ENCODE data around the gene SETD2. TPM values are rescaled to one million over a fixed set of nuclear protein-coding genes. Genes with fewer than 3 reads are reported as not detected.

Gene SETD2, protein sequence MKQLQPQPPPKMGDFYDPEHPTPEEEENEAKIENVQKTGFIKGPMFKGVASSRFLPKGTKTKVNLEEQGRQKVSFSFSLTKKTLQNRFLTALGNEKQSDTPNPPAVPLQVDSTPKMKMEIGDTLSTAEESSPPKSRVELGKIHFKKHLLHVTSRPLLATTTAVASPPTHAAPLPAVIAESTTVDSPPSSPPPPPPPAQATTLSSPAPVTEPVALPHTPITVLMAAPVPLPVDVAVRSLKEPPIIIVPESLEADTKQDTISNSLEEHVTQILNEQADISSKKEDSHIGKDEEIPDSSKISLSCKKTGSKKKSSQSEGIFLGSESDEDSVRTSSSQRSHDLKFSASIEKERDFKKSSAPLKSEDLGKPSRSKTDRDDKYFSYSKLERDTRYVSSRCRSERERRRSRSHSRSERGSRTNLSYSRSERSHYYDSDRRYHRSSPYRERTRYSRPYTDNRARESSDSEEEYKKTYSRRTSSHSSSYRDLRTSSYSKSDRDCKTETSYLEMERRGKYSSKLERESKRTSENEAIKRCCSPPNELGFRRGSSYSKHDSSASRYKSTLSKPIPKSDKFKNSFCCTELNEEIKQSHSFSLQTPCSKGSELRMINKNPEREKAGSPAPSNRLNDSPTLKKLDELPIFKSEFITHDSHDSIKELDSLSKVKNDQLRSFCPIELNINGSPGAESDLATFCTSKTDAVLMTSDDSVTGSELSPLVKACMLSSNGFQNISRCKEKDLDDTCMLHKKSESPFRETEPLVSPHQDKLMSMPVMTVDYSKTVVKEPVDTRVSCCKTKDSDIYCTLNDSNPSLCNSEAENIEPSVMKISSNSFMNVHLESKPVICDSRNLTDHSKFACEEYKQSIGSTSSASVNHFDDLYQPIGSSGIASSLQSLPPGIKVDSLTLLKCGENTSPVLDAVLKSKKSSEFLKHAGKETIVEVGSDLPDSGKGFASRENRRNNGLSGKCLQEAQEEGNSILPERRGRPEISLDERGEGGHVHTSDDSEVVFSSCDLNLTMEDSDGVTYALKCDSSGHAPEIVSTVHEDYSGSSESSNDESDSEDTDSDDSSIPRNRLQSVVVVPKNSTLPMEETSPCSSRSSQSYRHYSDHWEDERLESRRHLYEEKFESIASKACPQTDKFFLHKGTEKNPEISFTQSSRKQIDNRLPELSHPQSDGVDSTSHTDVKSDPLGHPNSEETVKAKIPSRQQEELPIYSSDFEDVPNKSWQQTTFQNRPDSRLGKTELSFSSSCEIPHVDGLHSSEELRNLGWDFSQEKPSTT (N-terminal part only)
- total RNA-seq (2022; extraction: Qiagen RNA extraction; ENCODE audit: low read depth) = 17.9 to 25.3 TPM (median 18.9 TPM) in 5 replicates

DNA sequence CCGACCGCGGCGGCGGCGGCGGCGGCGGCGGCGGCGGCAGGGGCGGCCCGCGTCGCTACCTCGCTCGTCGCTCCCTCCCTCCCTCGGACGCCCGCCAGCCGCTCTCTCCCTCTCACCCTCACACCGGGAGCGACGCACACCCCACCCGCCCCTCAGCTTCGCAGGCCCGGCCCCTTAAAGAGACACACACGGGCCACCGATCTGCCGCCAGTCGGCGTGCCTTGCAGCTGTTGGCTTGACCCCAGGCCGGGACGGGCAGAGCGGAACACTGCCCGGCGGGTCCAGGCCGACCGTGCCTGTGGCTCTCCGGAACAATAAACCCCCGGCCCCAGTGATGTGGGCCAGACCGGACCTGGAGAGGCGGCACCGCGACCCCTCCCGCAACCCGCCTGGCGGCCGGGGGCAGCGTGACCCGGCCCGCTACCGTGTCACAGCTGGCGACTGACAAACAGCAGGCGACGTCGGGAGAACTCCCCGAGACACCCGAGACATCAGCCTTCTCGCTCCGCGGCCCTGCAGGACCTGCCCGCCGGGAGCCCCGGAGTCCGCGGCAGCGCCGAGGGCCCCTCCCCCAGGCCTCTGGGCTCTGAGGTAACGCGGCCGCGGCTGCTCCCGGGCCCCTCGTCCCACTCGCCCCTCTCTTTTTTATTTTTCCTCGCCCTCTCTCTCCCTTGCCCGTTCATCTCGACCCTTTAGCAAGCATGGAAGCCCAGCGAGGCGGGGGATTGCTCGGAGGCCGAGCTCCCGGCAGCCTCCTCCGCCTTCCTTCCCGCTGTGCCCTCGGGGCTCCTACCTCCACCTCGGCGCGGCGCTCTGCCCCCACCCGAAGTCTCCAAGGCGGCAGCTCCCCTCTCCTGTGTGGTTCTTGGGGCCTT lies at the start of gene SETD2:
Gene SETD2, minus strand, starts transcription at position 107 of the 875 bp plus-strand sequence. CDS start 189 bp downstream, outside the sequence.

DNA sequence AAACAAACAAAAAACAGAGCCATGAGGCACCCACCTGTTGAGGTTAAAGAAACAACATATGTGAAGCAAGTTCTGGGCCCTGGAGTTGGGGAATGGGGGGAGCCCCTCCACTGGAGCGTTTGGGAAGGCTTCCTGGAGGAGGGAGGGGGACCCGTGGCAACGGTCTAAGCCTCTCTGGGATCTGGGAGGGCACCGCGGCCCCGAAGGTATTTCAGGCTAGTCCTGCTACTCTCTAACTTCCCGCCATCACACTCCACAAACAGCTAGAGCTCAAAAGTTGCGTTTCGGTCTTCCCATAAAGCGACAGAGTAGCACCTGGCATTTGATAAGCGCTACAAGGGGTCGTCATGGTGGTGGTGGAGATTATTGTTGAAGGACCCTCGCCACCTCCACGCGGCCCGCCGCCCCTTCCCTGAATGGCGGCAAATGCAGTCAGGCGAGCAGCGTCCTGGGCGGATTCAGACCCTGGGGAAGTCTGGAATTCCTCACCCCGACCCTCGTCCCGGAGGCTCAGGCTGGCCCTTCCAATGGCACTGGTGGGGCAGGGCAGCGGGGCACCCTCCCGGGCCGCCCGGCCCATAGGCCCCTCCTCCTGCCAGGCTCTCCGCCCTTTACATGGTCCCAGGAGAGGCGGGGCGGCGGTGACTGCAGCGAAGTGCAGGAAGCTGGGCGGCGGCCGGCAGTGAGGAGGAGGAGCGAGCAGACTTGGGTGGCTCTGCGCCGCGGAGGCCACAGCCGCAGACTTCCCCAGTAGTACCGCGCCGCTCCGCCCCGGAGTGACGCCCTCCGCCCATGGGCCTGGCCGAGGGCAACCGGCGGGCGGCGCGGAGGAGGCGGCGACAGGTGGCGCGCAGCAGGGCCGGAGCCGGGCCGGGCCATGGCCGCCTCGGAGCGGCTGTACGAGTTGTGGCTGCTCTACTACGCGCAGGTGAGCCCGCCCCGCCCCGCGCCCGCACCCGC lies 184.6 kb downstream of the SETD2 start, which contains the start of gene NBEAL2:
Gene NBEAL2, plus strand, starts transcription at position 682 of the 960 bp plus-strand sequence. Its CDS starts 196 bp downstream, at position 878.

DNA sequence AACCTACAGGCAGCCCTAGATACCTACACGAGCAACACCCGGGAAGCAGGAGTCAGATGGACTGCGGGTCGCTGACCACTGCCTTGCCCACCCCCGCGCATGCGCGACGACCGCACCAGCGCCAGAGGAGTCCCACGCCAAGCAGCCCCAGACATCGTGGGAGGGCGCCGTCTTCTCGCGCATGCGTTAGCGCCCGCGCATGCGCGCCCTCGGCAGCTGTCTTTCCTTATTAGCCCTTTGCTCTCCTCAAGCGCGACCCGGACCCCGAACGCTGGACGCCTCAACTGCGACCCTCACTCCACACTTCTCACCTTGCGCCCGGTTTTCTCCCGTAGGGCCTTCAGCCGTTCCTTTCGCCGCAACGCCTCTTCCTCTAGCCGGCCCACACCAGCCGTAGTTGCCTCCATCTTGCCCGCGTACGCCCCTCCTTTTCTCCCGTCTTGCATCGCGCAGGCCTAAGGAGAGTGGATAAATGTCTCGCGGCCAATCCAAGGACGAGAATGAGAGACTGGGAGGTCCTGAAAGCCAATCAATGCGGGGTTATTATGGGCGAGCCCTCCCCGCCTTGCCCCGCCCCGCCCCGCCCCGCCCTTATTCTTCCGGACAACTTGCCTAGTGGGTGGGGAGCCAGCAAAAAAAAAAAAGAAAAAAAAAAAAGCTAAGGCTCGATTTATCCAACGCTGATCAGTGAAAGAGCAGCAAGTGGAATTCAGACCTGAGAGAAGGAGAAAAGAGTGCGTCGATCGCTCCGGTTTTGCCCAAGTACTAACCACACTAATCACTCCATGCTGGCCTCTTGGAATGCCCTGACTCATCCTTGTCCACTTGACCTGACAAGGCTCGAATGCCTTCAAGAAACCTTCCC lies 187.4 kb downstream of the SETD2 start, which contains the start of gene CCDC12:
Gene CCDC12, minus strand, starts transcription at position 420 of the 865 bp plus-strand sequence. Its CDS starts 13 bp downstream, at position 407.

Other genes with a start within 250 kb of the SETD2 start
- 52.6 to 98.1 TPM (median 60.3 TPM) in 5 replicates for gene CCDC12, start 187.4 kb downstream of the SETD2 start, total RNA-seq (2022; extraction: Qiagen RNA extraction; ENCODE audit: low read depth)
- gene NBEAL2, start 184.4 kb downstream of the SETD2 start, total RNA-seq (2022; extraction: Qiagen RNA extraction; ENCODE audit: low read depth) = 35.1 to 58.1 TPM (median 48.1 TPM) in 5 replicates
- gene KIF9, start 118.7 kb upstream of the SETD2 start, total RNA-seq (2022; extraction: Qiagen RNA extraction; ENCODE audit: low read depth) = 19.2 to 22.9 TPM (median 22.4 TPM) in 5 replicates
- 13.4 to 20.8 TPM (median 19.0 TPM) in 5 replicates for gene KLHL18, start 118.8 kb upstream of the SETD2 start, total RNA-seq (2022; extraction: Qiagen RNA extraction; ENCODE audit: low read depth)
- 17.7 to 24.1 TPM (median 20.5 TPM) in 5 replicates for gene PTPN23, start 216.9 kb upstream of the SETD2 start, total RNA-seq (2022; extraction: Qiagen RNA extraction; ENCODE audit: low read depth)